ENCODE results near the gene CDH23.

The CDH23 gene

GRCh38 chr10:71742301-71743088, 345.8 kb downstream of the CDH23 start:
- no peak for TF ChIP-seq SIN3A (IDR thresholded peaks at IDR 0.05; ENCODE audit: borderline replicate concordance, insufficient read depth, low read length)
- no peak for TF ChIP-seq FOXP2 (optimal IDR thresholded peaks at IDR 0.05; ENCODE audit: borderline replicate concordance, extremely low read depth, extremely low read length, insufficient read depth)
- TF ChIP-seq POLR2AphosphoS5 (IDR thresholded peaks at IDR 0.05; ENCODE audit: low read depth, low read length): no peak
- no peak for TF ChIP-seq TAF1 (IDR thresholded peaks at IDR 0.05; ENCODE audit: borderline replicate concordance, insufficient read depth, low read length)
- TF ChIP-seq, protein P1, sequence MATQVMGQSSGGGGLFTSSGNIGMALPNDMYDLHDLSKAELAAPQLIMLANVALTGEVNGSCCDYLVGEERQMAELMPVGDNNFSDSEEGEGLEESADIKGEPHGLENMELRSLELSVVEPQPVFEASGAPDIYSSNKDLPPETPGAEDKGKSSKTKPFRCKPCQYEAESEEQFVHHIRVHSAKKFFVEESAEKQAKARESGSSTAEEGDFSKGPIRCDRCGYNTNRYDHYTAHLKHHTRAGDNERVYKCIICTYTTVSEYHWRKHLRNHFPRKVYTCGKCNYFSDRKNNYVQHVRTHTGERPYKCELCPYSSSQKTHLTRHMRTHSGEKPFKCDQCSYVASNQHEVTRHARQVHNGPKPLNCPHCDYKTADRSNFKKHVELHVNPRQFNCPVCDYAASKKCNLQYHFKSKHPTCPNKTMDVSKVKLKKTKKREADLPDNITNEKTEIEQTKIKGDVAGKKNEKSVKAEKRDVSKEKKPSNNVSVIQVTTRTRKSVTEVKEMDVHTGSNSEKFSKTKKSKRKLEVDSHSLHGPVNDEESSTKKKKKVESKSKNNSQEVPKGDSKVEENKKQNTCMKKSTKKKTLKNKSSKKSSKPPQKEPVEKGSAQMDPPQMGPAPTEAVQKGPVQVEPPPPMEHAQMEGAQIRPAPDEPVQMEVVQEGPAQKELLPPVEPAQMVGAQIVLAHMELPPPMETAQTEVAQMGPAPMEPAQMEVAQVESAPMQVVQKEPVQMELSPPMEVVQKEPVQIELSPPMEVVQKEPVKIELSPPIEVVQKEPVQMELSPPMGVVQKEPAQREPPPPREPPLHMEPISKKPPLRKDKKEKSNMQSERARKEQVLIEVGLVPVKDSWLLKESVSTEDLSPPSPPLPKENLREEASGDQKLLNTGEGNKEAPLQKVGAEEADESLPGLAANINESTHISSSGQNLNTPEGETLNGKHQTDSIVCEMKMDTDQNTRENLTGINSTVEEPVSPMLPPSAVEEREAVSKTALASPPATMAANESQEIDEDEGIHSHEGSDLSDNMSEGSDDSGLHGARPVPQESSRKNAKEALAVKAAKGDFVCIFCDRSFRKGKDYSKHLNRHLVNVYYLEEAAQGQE (IDR thresholded peaks at IDR 0.05; ENCODE audit: insufficient read depth in 1 of 2, low read depth in 2 of 2, low read length in 2 of 2): no peak

- TF ChIP-seq FOXP2 (optimal IDR thresholded peaks at IDR 0.05; ENCODE audit: borderline replicate concordance, extremely low read depth, extremely low read length, insufficient read depth): no peak
- TF ChIP-seq, protein P1 (IDR thresholded peaks at IDR 0.05; ENCODE audit: insufficient read depth in 1 of 2, low read depth in 2 of 2, low read length in 2 of 2): no peak
- no peak for TF ChIP-seq TAF1 (IDR thresholded peaks at IDR 0.05; ENCODE audit: borderline replicate concordance, insufficient read depth, low read length)
- no peak for TF ChIP-seq POLR2AphosphoS5 (IDR thresholded peaks at IDR 0.05; ENCODE audit: low read depth, low read length)
- no peak for TF ChIP-seq SIN3A (IDR thresholded peaks at IDR 0.05; ENCODE audit: borderline replicate concordance, insufficient read depth, low read length)
Observed at GRCh38 chr10:71743089-71743838, 346.5 kb downstream of the CDH23 start.

DNA sequence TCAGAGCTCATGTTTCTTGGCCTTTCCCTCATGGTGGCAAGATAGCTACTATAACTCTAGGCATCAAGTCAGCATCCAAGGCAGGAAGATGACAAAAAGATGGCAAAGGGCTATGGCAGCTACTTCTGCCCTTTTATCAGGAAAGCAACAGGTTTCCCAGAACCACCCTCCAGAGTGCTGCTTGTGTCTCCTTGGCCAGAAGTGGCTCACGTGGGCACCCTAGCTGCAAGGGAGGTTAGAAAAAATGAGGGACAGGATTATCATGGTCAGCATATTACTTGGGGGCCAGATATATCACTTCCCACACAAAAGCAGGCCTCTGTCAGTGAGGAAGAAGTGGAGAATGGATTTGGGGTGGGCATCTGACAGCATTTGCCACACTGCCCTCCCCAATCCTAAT, 347.1 kb downstream of the CDH23 start:
- TF ChIP-seq, protein P1 (IDR thresholded peaks at IDR 0.05; ENCODE audit: insufficient read depth in 1 of 2, low read depth in 2 of 2, low read length in 2 of 2): no peak
- no peak for TF ChIP-seq SIN3A (IDR thresholded peaks at IDR 0.05; ENCODE audit: borderline replicate concordance, insufficient read depth, low read length)
- TF ChIP-seq POLR2AphosphoS5 (IDR thresholded peaks at IDR 0.05; ENCODE audit: low read depth, low read length): no peak
- TF ChIP-seq TAF1 (IDR thresholded peaks at IDR 0.05; ENCODE audit: borderline replicate concordance, insufficient read depth, low read length): no peak
- no peak for TF ChIP-seq FOXP2 (optimal IDR thresholded peaks at IDR 0.05; ENCODE audit: borderline replicate concordance, extremely low read depth, extremely low read length, insufficient read depth)

DNA sequence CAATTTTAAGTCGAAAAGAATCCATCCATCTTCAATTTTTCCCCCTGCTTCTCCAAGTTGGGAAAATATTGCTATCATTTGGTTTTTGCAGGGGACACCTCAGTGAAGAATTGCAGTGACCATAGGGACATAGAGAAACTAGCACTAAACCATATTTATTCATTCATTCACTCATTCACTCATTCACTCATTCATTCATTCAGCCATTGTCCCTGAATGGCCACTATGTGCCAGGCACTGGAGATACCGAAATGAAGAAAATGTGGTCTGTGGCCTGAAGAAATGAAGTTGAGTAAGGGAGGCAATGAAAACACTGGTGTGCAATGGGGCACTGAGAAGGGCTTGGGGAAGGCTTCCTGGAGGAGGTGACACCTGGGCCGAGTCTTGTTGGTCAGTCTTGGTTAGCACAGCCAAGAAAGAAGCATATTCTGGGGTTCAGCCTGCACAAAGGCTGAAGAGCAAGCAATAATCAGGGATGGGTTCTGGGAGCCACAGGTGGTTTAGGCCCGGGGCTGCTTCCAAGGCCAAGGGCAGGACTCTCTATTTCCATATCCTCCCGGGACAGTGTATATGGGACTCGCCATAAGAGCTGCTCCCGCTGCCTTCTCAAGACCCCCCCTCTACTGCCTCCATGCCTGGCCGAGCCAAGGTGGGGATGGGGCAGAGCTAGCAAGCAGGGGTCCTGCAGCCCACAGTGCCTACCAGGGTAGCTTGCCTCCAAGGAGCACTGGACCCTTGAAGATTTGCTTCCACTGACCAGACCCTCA, 348.4 kb downstream of the CDH23 start:
- TF ChIP-seq POLR2AphosphoS5 (IDR thresholded peaks at IDR 0.05; ENCODE audit: low read depth, low read length): no peak
- no peak for TF ChIP-seq FOXP2 (optimal IDR thresholded peaks at IDR 0.05; ENCODE audit: borderline replicate concordance, extremely low read depth, extremely low read length, insufficient read depth)
- TF ChIP-seq SIN3A (IDR thresholded peaks at IDR 0.05; ENCODE audit: borderline replicate concordance, insufficient read depth, low read length): no peak
- TF ChIP-seq, protein P1 (IDR thresholded peaks at IDR 0.05; ENCODE audit: insufficient read depth in 1 of 2, low read depth in 2 of 2, low read length in 2 of 2): no peak
- no peak for TF ChIP-seq TAF1 (IDR thresholded peaks at IDR 0.05; ENCODE audit: borderline replicate concordance, insufficient read depth, low read length)
